Mesendoderm (in vitro differentiated cells): Measurements from ENCODE around the gene CST4.

Experiments used
- DNase-seq: peaks from one replicate; pipeline ENCODE4 v3.0.0; 2013
- H2AK5ac ChIP-seq: 2 replicates; pipeline ENCODE4 v1.6.1; 2013; ENCODE audit warnings: low read length, inconsistent platforms
- H2BK120ac ChIP-seq: 2 replicates; pipeline ENCODE4 v1.6.1; 2013; ENCODE audit warnings: low read depth, mild to moderate bottlenecking, low read length, moderate library complexity, mixed read lengths
- H2BK15ac ChIP-seq: replicated peaks from 2 replicates; pipeline ENCODE4 v1.6.1; 2013; ENCODE audit warnings: low read depth, mild to moderate bottlenecking, moderate library complexity
- H2BK5ac ChIP-seq: 2 replicates; pipeline ENCODE4 v1.6.1; 2013; ENCODE audit warnings: low read length, inconsistent platforms
- H3K18ac ChIP-seq: 2 replicates; pipeline ENCODE4 v1.6.1; 2013; ENCODE audit warnings: mild to moderate bottlenecking, low read length, mixed read lengths
- H3K23ac ChIP-seq: one replicate; pipeline ENCODE4 v1.6.1; 2013; ENCODE audit warnings: low read length
- H3K27ac ChIP-seq: 2 replicates; pipeline ENCODE4 v1.5.1; 2013; ENCODE audit warnings: low read depth, mild to moderate bottlenecking, inconsistent platforms, low read length, moderate library complexity
- H3K27me3 ChIP-seq: 2 replicates; pipeline ENCODE4 v1.6.1; 2013; ENCODE audit warnings: low read length, control low read depth, mild to moderate bottlenecking, inconsistent platforms; ENCODE audit not compliant: insufficient read depth, poor library complexity
- H3K36me3 ChIP-seq: 2 replicates; pipeline ENCODE4 v1.6.1; 2013; ENCODE audit warnings: low read length, inconsistent platforms; ENCODE audit not compliant: control insufficient read depth, insufficient read depth
- H3K4ac ChIP-seq: one replicate; pipeline ENCODE4 v1.6.1; 2013; ENCODE audit warnings: low read depth, mild to moderate bottlenecking, low read length, moderate library complexity
- H3K4me1 ChIP-seq: 2 replicates; pipeline ENCODE4 v1.6.1; 2013; ENCODE audit warnings: low read depth, low read length, inconsistent platforms; ENCODE audit not compliant: control insufficient read depth
- H3K4me2 ChIP-seq: 2 replicates; pipeline ENCODE4 v1.6.1; 2013; ENCODE audit warnings: low read length
- H3K4me3 ChIP-seq: 2 replicates; pipeline ENCODE4 v1.5.1; 2013; ENCODE audit warnings: mild to moderate bottlenecking, low read length
- H3K56ac ChIP-seq: one replicate; pipeline ENCODE4 v1.6.1; 2013; ENCODE audit warnings: low read length
- H3K79me1 ChIP-seq: 2 replicates; pipeline ENCODE4 v1.6.1; 2013; ENCODE audit warnings: low read length, inconsistent platforms
- H3K79me2 ChIP-seq: 2 replicates; pipeline ENCODE4 v1.6.1; 2013; ENCODE audit warnings: mild to moderate bottlenecking, low read length; ENCODE audit not compliant: control insufficient read depth, insufficient read depth
- H3K9ac ChIP-seq: 2 replicates; pipeline ENCODE4 v1.6.1; 2013; ENCODE audit warnings: low read length, inconsistent platforms
- H4K5ac ChIP-seq: one replicate; pipeline ENCODE4 v1.6.1; 2013; ENCODE audit warnings: low read length
- H4K8ac ChIP-seq: one replicate; pipeline ENCODE4 v1.6.1; 2013; ENCODE audit warnings: low read depth, mild to moderate bottlenecking, control low read depth, low read length, moderate library complexity
- WGBS: extraction: QIAGEN DNeasy Blood & Tissue Kit; methylation state at CpG from one replicate; pipeline ENCODE4 v1.1.7; 2013; ENCODE audit warnings: low lambda C conversion rate, missing lambda C conversion rate; ENCODE audit not compliant: insufficient coverage; ENCODE audit errors: extremely low coverage; 5-methylcytosine and 5-hydroxymethylcytosine counted together

The CST4 gene

GRCh38 chr20:23669866-23670265 is 19.0 kb downstream of the CST4 start:
- H3K4me3 ChIP-seq, result no peak overlapping the region
- no peaks in the 10 kb centered on the region for H3K4me1 ChIP-seq
- no peak overlapping the region for H3K4me2 ChIP-seq
- H2BK15ac ChIP-seq, result no peak overlapping the region
- H3K9ac ChIP-seq, result no peak overlapping the region
- H2BK5ac ChIP-seq, result no peak overlapping the region
- H3K27ac ChIP-seq, result no peak overlapping the region
- no peak overlapping the region for H2BK120ac ChIP-seq
- H3K4ac ChIP-seq, result no peak overlapping the region
- H3K56ac ChIP-seq, result no peak overlapping the region
- WGBS, result no CpG with 5 or more reads among the region's 7 CpGs
- H4K8ac ChIP-seq, result no peak overlapping the region
- H2AK5ac ChIP-seq, result no peak overlapping the region
- no peaks in the 10 kb centered on the region for H3K79me2 ChIP-seq
- no peak for DNase-seq
- no peak overlapping the region for H3K18ac ChIP-seq
- no peaks in the 10 kb centered on the region for H3K36me3 ChIP-seq
- H4K5ac ChIP-seq, result no peak overlapping the region
- H3K79me1 ChIP-seq, result no peaks in the 10 kb centered on the region
- no peak overlapping the region for H3K23ac ChIP-seq
- H3K27me3 ChIP-seq, result no peaks in the 10 kb centered on the region

GRCh38 chr20:23669327-23669726 is 19.5 kb downstream of the CST4 start:
- Histone ChIP-seq H3K4me1 (no peaks in the 10 kb centered on the region), H2BK15ac (no peak overlapping the region), H3K36me3 (no peaks in the 10 kb centered on the region), H4K5ac (no peak overlapping the region), H3K9ac (no peak overlapping the region), H3K18ac (no peak overlapping the region), H3K79me2 (no peaks in the 10 kb centered on the region), H2BK120ac (no peak overlapping the region), H3K23ac (no peak overlapping the region), H3K27me3 (no peaks in the 10 kb centered on the region), H3K27ac (no peak overlapping the region), H2AK5ac (no peak overlapping the region), H3K79me1 (no peaks in the 10 kb centered on the region), H3K4me2 (no peak overlapping the region), H3K4me3 (no peak overlapping the region), H3K56ac (no peak overlapping the region), H4K8ac (no peak overlapping the region), H3K4ac (no peak overlapping the region), H2BK5ac (no peak overlapping the region)
- no CpG with 5 or more reads among the region's 1 CpG for WGBS
- DNase-seq, result no peak

GRCh38 chr20:23668477-23668951 is 20.3 kb downstream of the CST4 start:
- no peaks in the 10 kb centered on the region for H3K27me3 ChIP-seq
- no peaks in the 10 kb centered on the region for H3K79me2 ChIP-seq
- no peaks in the 10 kb centered on the region for H3K79me1 ChIP-seq
- no peak overlapping the region for H3K56ac ChIP-seq
- no peak overlapping the region for H3K9ac ChIP-seq
- no peak overlapping the region for H3K23ac ChIP-seq
- H2BK5ac ChIP-seq, result no peak overlapping the region
- no peak overlapping the region for H4K8ac ChIP-seq
- H3K36me3 ChIP-seq, result no peaks in the 10 kb centered on the region
- no peak overlapping the region for H4K5ac ChIP-seq
- no peak overlapping the region for H3K27ac ChIP-seq
- WGBS, result no CpG with 5 or more reads among the region's 4 CpGs
- no peak overlapping the region for H3K18ac ChIP-seq
- H3K4ac ChIP-seq, result no peak overlapping the region
- H2BK15ac ChIP-seq, result no peak overlapping the region
- H3K4me3 ChIP-seq, result no peak overlapping the region
- peak; percentile 79 for DNase-seq
- no peak overlapping the region for H2BK120ac ChIP-seq
- no peaks in the 10 kb centered on the region for H3K4me1 ChIP-seq
- no peak overlapping the region for H3K4me2 ChIP-seq
- H2AK5ac ChIP-seq, result no peak overlapping the region

GRCh38 chr20:23667666-23668065 is 21.2 kb downstream of the CST4 start:
- no peak for DNase-seq
- Histone ChIP-seq H3K27ac (no peak overlapping the region), H3K36me3 (no peaks in the 10 kb centered on the region), H3K23ac (no peak overlapping the region), H2BK120ac (no peak overlapping the region), H3K56ac (no peak overlapping the region), H3K27me3 (no peaks in the 10 kb centered on the region), H3K4me3 (no peak overlapping the region), H3K4me2 (no peak overlapping the region), H3K4ac (no peak overlapping the region), H2AK5ac (no peak overlapping the region), H3K18ac (no peak overlapping the region), H4K5ac (no peak overlapping the region), H3K79me1 (no peaks in the 10 kb centered on the region), H2BK15ac (no peak overlapping the region), H3K4me1 (no peaks in the 10 kb centered on the region), H2BK5ac (no peak overlapping the region), H4K8ac (no peak overlapping the region), H3K9ac (no peak overlapping the region), H3K79me2 (no peaks in the 10 kb centered on the region)
- WGBS, result no CpG with 5 or more reads among the region's 7 CpGs

GRCh38 chr20:23666698-23667097 is 22.1 kb downstream of the CST4 start:
- Histone ChIP-seq H2BK120ac (no peak overlapping the region), H3K79me2 (no peaks in the 10 kb centered on the region), H3K27ac (no peak overlapping the region), H3K36me3 (no peaks in the 10 kb centered on the region), H3K79me1 (no peaks in the 10 kb centered on the region), H3K9ac (no peak overlapping the region), H4K5ac (no peak overlapping the region), H3K27me3 (no peaks in the 10 kb centered on the region), H3K4me1 (no peaks in the 10 kb centered on the region), H2AK5ac (no peak overlapping the region), H3K4ac (no peak overlapping the region), H2BK15ac (no peak overlapping the region), H3K23ac (no peak overlapping the region), H4K8ac (no peak overlapping the region), H3K56ac (no peak overlapping the region), H3K18ac (no peak overlapping the region), H3K4me3 (no peak overlapping the region), H2BK5ac (no peak overlapping the region), H3K4me2 (no peak overlapping the region)
- WGBS, result no CpG with 5 or more reads among the region's 3 CpGs
- no peak for DNase-seq

GRCh38 chr20:23666189-23666588 is 22.6 kb downstream of the CST4 start:
- Histone ChIP-seq H3K4me1 (no peaks in the 10 kb centered on the region), H3K4me2 (no peak overlapping the region), H3K79me2 (no peaks in the 10 kb centered on the region), H3K23ac (no peak overlapping the region), H3K9ac (no peak overlapping the region), H3K79me1 (no peaks in the 10 kb centered on the region), H3K27me3 (no peaks in the 10 kb centered on the region), H4K5ac (no peak overlapping the region), H2BK120ac (no peak overlapping the region), H2BK15ac (no peak overlapping the region), H3K36me3 (no peaks in the 10 kb centered on the region), H3K27ac (no peak overlapping the region), H3K56ac (no peak overlapping the region), H3K18ac (no peak overlapping the region), H2AK5ac (no peak overlapping the region), H2BK5ac (no peak overlapping the region), H3K4me3 (no peak overlapping the region), H3K4ac (no peak overlapping the region), H4K8ac (no peak overlapping the region)
- DNase-seq, result peak; percentile 45
- no CpG with 5 or more reads among the region's 4 CpGs for WGBS
